Stimulated activated memory B cell treated with anti-CD40 and anti-IgM and Interleukin-4, amounts not matched to agents 10 μg/mL and 1 μg/mL and 100 μg/mL, for 72 hours (primary cell): ENCODE measurements around the gene THSD4.
"Not testable (repeated sequence)": the region's sequence is repeated elsewhere in the genome, so short reads cannot be mapped to it uniquely, and the experiment has no call there.

Experiments used
- ATAC-seq: fragments of 150-1000 bp; cut with Tn5 transposase; 2 replicates; pipeline ENCODE4 v1.10.0; 2021
- H3K27ac Mint-ChIP-seq: one replicate; pipeline ENCODE4 v1.8.0; 2022; ENCODE audit warnings: mild to moderate bottlenecking, mixed read lengths
- H3K27me3 Mint-ChIP-seq: one replicate; pipeline ENCODE4 v1.8.0; 2022; ENCODE audit warnings: mixed read lengths
- H3K36me3 Mint-ChIP-seq: one replicate; pipeline ENCODE4 v1.8.0; 2022; ENCODE audit warnings: mixed read lengths
- H3K4me1 Mint-ChIP-seq: one replicate; pipeline ENCODE4 v1.8.0; 2022; ENCODE audit warnings: mixed read lengths
- H3K4me3 Mint-ChIP-seq: one replicate; pipeline ENCODE4 v1.8.0; 2022; ENCODE audit warnings: mild to moderate bottlenecking, moderate library complexity, mixed read lengths
- H3K9me3 Mint-ChIP-seq: one replicate; pipeline ENCODE4 v1.8.0; 2022; ENCODE audit warnings: mixed read lengths

The THSD4 gene

GRCh38 chr15:71439478-71439877 lies 324.2 kb downstream of the THSD4 start:
- H3K36me3 Mint-ChIP-seq, H3K9me3 Mint-ChIP-seq, ATAC-seq, H3K27ac Mint-ChIP-seq, H3K4me3 Mint-ChIP-seq, H3K4me1 Mint-ChIP-seq: not testable (repeated sequence)
- peaks cover 18% of the 10 kb centered on the region for H3K27me3 Mint-ChIP-seq

GRCh38 chr15:71440489-71441110 lies 325.3 kb downstream of the THSD4 start:
- Mint-ChIP-seq H3K36me3 (no peaks in the 10 kb centered on the region), H3K4me3 (no peak overlapping the region), H3K27ac (no peak overlapping the region), H3K4me1 (no peaks in the 10 kb centered on the region), H3K9me3 (no peaks in the 10 kb centered on the region), H3K27me3 (peaks cover 18% of the 10 kb centered on the region)
- no peak for ATAC-seq

GRCh38 chr15:71443538-71443937 lies 328.3 kb downstream of the THSD4 start:
- no peak for ATAC-seq
- no peaks in the 10 kb centered on the region for H3K9me3 Mint-ChIP-seq
- peaks cover 10% of the 10 kb centered on the region for H3K27me3 Mint-ChIP-seq
- H3K4me1 Mint-ChIP-seq: no peaks in the 10 kb centered on the region
- no peaks in the 10 kb centered on the region for H3K36me3 Mint-ChIP-seq
- no peak overlapping the region for H3K4me3 Mint-ChIP-seq
- H3K27ac Mint-ChIP-seq: no peak overlapping the region

- H3K27ac Mint-ChIP-seq: no peak overlapping the region
- H3K4me1 Mint-ChIP-seq: no peaks in the 10 kb centered on the region
- H3K36me3 Mint-ChIP-seq: no peaks in the 10 kb centered on the region
- H3K9me3 Mint-ChIP-seq: no peaks in the 10 kb centered on the region
- H3K4me3 Mint-ChIP-seq: no peak overlapping the region
- peaks cover 10% of the 10 kb centered on the region for H3K27me3 Mint-ChIP-seq
- ATAC-seq: no peak
Measured at GRCh38 chr15:71444032-71444810, 328.9 kb downstream of the THSD4 start.

GRCh38 chr15:71444866-71445590 lies 329.8 kb downstream of the THSD4 start:
- no peaks in the 10 kb centered on the region for H3K4me1 Mint-ChIP-seq
- H3K9me3 Mint-ChIP-seq: no peaks in the 10 kb centered on the region
- no peak overlapping the region for H3K4me3 Mint-ChIP-seq
- no peaks in the 10 kb centered on the region for H3K36me3 Mint-ChIP-seq
- H3K27ac Mint-ChIP-seq: no peak overlapping the region
- peaks cover 10% of the 10 kb centered on the region for H3K27me3 Mint-ChIP-seq
- no peak for ATAC-seq

GRCh38 chr15:71447328-71448250 lies 332.3 kb downstream of the THSD4 start:
- Mint-ChIP-seq H3K27me3 (no peaks in the 10 kb centered on the region), H3K36me3 (no peaks in the 10 kb centered on the region), H3K9me3 (no peaks in the 10 kb centered on the region), H3K27ac (no peak overlapping the region), H3K4me1 (no peaks in the 10 kb centered on the region), H3K4me3 (no peak overlapping the region)
- no peak for ATAC-seq

- Mint-ChIP-seq H3K4me1 (no peaks in the 10 kb centered on the region), H3K27ac (no peak overlapping the region), H3K27me3 (no peaks in the 10 kb centered on the region), H3K9me3 (no peaks in the 10 kb centered on the region), H3K36me3 (no peaks in the 10 kb centered on the region), H3K4me3 (no peak overlapping the region)
- ATAC-seq: no peak
Measured at GRCh38 chr15:71448688-71449114, 333.4 kb downstream of the THSD4 start.

GRCh38 chr15:71449363-71449762 lies 334.1 kb downstream of the THSD4 start:
- H3K27ac Mint-ChIP-seq: no peak overlapping the region
- ATAC-seq: no peak

GRCh38 chr15:71449956-71450355 lies 334.7 kb downstream of the THSD4 start:
- no peaks in the 10 kb centered on the region for H3K9me3 Mint-ChIP-seq
- no peaks in the 10 kb centered on the region for H3K36me3 Mint-ChIP-seq
- H3K27ac Mint-ChIP-seq: no peak overlapping the region
- H3K27me3 Mint-ChIP-seq: no peaks in the 10 kb centered on the region
- no peaks in the 10 kb centered on the region for H3K4me1 Mint-ChIP-seq
- H3K4me3 Mint-ChIP-seq: no peak overlapping the region
- no peak for ATAC-seq

More at GRCh38 chr15:71449363-71449762, 334.1 kb downstream of the THSD4 start:
- no peaks in the 10 kb centered on the region for H3K4me1 Mint-ChIP-seq
- H3K27me3 Mint-ChIP-seq: no peaks in the 10 kb centered on the region
- no peaks in the 10 kb centered on the region for H3K9me3 Mint-ChIP-seq
- H3K4me3 Mint-ChIP-seq: no peak overlapping the region
- no peaks in the 10 kb centered on the region for H3K36me3 Mint-ChIP-seq

GRCh38 chr15:71451130-71451529 lies 335.9 kb downstream of the THSD4 start:
- Mint-ChIP-seq H3K9me3 (no peaks in the 10 kb centered on the region), H3K4me1 (no peaks in the 10 kb centered on the region)

GRCh38 chr15:71452893-71453292 lies 337.6 kb downstream of the THSD4 start:
- Mint-ChIP-seq H3K4me3 (no peak overlapping the region), H3K27ac (no peak overlapping the region), H3K4me1 (no peaks in the 10 kb centered on the region), H3K9me3 (no peaks in the 10 kb centered on the region), H3K27me3 (no peaks in the 10 kb centered on the region), H3K36me3 (no peaks in the 10 kb centered on the region)
- no peak for ATAC-seq

More at GRCh38 chr15:71451130-71451529, 335.9 kb downstream of the THSD4 start:
- H3K27me3 Mint-ChIP-seq: no peaks in the 10 kb centered on the region
- no peak overlapping the region for H3K4me3 Mint-ChIP-seq
- H3K27ac Mint-ChIP-seq: no peak overlapping the region
- ATAC-seq: no peak
- H3K36me3 Mint-ChIP-seq: no peaks in the 10 kb centered on the region

- no peaks in the 10 kb centered on the region for H3K4me1 Mint-ChIP-seq
- H3K27me3 Mint-ChIP-seq: no peaks in the 10 kb centered on the region
- no peak overlapping the region for H3K27ac Mint-ChIP-seq
- no peak for ATAC-seq
- H3K9me3 Mint-ChIP-seq: no peaks in the 10 kb centered on the region
- H3K4me3 Mint-ChIP-seq: no peak overlapping the region
- no peaks in the 10 kb centered on the region for H3K36me3 Mint-ChIP-seq
Measured at GRCh38 chr15:71454462-71454996, 339.3 kb downstream of the THSD4 start.

- Mint-ChIP-seq H3K36me3 (no peaks in the 10 kb centered on the region), H3K9me3 (no peaks in the 10 kb centered on the region), H3K4me1 (no peaks in the 10 kb centered on the region), H3K27me3 (no peaks in the 10 kb centered on the region), H3K4me3 (no peak overlapping the region), H3K27ac (no peak overlapping the region)
- ATAC-seq: no peak
Measured at GRCh38 chr15:71455107-71455506, 339.8 kb downstream of the THSD4 start.

- no peaks in the 10 kb centered on the region for H3K4me1 Mint-ChIP-seq
- H3K27me3 Mint-ChIP-seq: no peaks in the 10 kb centered on the region
- no peaks in the 10 kb centered on the region for H3K36me3 Mint-ChIP-seq
- no peak overlapping the region for H3K4me3 Mint-ChIP-seq
- no peaks in the 10 kb centered on the region for H3K9me3 Mint-ChIP-seq
- no peak for ATAC-seq
- H3K27ac Mint-ChIP-seq: no peak overlapping the region
Measured at GRCh38 chr15:71455878-71456277, 340.6 kb downstream of the THSD4 start.
